ENCODE results near the gene RBPJL. TPM values are rescaled to one million over a fixed set of nuclear protein-coding genes. Genes with fewer than 3 reads are reported as not detected.

The RBPJL gene
- total RNA-seq, 1 experiment from 2014 or later: not detected

DNA sequence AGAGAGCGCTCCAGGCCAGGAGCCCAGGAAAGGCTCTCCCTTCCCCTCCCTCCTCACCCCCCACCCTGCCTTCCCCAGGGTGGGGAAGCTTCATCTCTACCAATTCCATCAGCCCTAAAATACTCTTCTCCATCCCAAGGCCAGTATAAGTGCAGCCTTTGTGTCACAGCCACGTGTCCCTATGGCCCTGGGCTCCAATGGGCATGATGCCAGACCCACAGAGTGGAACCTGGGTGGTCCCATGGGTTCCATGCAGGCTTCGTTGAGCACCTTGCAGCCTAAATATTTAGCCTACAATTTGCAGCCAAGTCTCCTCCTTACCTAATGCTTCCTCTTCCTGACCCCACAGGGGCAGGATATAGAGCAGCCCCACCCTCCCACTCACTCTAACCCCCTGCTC, 2.4 kb downstream of the RBPJL start:
- Histone ChIP-seq H4K20me1 (ENCODE audit: insufficient read depth) (no peaks in the 10 kb centered on the region), H3K9ac (ENCODE audit: low read length) (no peak overlapping the region), H3K9me2 (ENCODE audit: insufficient read depth) (no peaks in the 10 kb centered on the region), H3K4me2 (ENCODE audit: low read length) (no peak overlapping the region), H3K4me1 (ENCODE audit: control insufficient read depth in 1 of 2, insufficient read depth in 2 of 2, low read length in 2 of 2) (peaks cover 4 to 20% of the 10 kb centered on the region in 2 experiments; a peak in 3 of 4 replicates), H3K4me3 (replicated peaks in 1 of 2; ENCODE audit: low read depth in 1 of 2, low read length in 2 of 2) (no peak overlapping the region), H2AFZ (ENCODE audit: low read depth, low read length, poor library complexity, severe bottlenecking) (no peak overlapping the region), H3K27ac (ENCODE audit: low read depth, low read length) (no peak overlapping the region), H3K79me2 (ENCODE audit: insufficient read depth, low read length) (no peaks in the 10 kb centered on the region), H3K36me3 (ENCODE audit: control insufficient read depth in 1 of 2, insufficient read depth in 2 of 2, low read length in 2 of 2) (no peaks in the 10 kb centered on the region), H3K9me3 (ENCODE audit: control insufficient read depth in 1 of 2, insufficient read depth in 1 of 2, low read depth in 1 of 2, low read length in 2 of 2) (no peaks in the 10 kb centered on the region), H3K27me3 (ENCODE audit: insufficient read depth, low read length) (no peaks in the 10 kb centered on the region)
- RAD21 ChIA-PET (ENCODE audit: low non-redundant PET in 1 of 2, low total read pairs in 2 of 2, uncharacterized antibody in 2 of 2, unreplicated experiment in 2 of 2): no interaction called here
- ATAC-seq (no peak), DNase-seq (ENCODE audit: low read depth, low spot score) (no peak)
- CTCF ChIA-PET: interaction anchor here (1.0 to 1.9 kb wide), 2 partner anchors 8 to 462 kb away, joined by 3 to 5 read pairs; no protein-coding TSS in a partner anchor
- POLR2A ChIA-PET: no interaction called here
- TF ChIP-seq ZFX (IDR thresholded peaks at IDR 0.05) (no peak), TCF7L2 (IDR thresholded peaks at IDR 0.05; ENCODE audit: borderline replicate concordance, extremely low read depth, insufficient read depth, insufficient read length) (no peak), CEBPB (IDR thresholded peaks at IDR 0.05; ENCODE audit: low read depth) (no peak), EZH2phosphoT487 (IDR thresholded peaks at IDR 0.05; ENCODE audit: borderline replicate concordance) (no peak), ZNF274 (IDR thresholded peaks at IDR 0.05; ENCODE audit: low read depth, low read length) (no peak), POLR2A (IDR thresholded peaks at IDR 0.05; ENCODE audit: borderline replicate concordance, extremely low read depth, insufficient read depth, insufficient read length) (no peak), POLR2AphosphoS5 (IDR thresholded peaks at IDR 0.05; ENCODE audit: low read depth, low read length) (no peak), CBX3 (IDR thresholded peaks at IDR 0.05; ENCODE audit: low read depth) (no peak), EZH2 (IDR thresholded peaks at IDR 0.05) (no peak), SP1 (IDR thresholded peaks at IDR 0.05; ENCODE audit: low read depth) (no peak), RAD21 (IDR thresholded peaks at IDR 0.05; ENCODE audit: low read depth) (no peak), SIN3A (IDR thresholded peaks at IDR 0.05; ENCODE audit: low read depth) (no peak), YY1 (IDR thresholded peaks at IDR 0.05; ENCODE audit: extremely low read depth, insufficient replicate concordance, low read depth, low read length) (no peak), EGR1 (IDR thresholded peaks at IDR 0.05; ENCODE audit: low read depth) (no peak), SRF (IDR thresholded peaks at IDR 0.05; ENCODE audit: low read depth) (no peak)
- TF ChIP-seq, protein P1, sequence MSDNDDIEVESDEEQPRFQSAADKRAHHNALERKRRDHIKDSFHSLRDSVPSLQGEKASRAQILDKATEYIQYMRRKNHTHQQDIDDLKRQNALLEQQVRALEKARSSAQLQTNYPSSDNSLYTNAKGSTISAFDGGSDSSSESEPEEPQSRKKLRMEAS (IDR thresholded peaks at IDR 0.05): no peak
- TF ChIP-seq, protein P2, sequence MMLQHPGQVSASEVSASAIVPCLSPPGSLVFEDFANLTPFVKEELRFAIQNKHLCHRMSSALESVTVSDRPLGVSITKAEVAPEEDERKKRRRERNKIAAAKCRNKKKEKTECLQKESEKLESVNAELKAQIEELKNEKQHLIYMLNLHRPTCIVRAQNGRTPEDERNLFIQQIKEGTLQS (IDR thresholded peaks at IDR 0.05): no peak
- TF ChIP-seq, protein P3, sequence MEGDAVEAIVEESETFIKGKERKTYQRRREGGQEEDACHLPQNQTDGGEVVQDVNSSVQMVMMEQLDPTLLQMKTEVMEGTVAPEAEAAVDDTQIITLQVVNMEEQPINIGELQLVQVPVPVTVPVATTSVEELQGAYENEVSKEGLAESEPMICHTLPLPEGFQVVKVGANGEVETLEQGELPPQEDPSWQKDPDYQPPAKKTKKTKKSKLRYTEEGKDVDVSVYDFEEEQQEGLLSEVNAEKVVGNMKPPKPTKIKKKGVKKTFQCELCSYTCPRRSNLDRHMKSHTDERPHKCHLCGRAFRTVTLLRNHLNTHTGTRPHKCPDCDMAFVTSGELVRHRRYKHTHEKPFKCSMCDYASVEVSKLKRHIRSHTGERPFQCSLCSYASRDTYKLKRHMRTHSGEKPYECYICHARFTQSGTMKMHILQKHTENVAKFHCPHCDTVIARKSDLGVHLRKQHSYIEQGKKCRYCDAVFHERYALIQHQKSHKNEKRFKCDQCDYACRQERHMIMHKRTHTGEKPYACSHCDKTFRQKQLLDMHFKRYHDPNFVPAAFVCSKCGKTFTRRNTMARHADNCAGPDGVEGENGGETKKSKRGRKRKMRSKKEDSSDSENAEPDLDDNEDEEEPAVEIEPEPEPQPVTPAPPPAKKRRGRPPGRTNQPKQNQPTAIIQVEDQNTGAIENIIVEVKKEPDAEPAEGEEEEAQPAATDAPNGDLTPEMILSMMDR (IDR thresholded peaks at IDR 0.05 in 2 of 3, conservative IDR thresholded peaks at IDR 0.05 in 1 of 3; ENCODE audit: borderline replicate concordance in 1 of 3, insufficient read depth in 1 of 3, low read depth in 2 of 3, low read length in 2 of 3): no peak
- TF ChIP-seq, protein P4, sequence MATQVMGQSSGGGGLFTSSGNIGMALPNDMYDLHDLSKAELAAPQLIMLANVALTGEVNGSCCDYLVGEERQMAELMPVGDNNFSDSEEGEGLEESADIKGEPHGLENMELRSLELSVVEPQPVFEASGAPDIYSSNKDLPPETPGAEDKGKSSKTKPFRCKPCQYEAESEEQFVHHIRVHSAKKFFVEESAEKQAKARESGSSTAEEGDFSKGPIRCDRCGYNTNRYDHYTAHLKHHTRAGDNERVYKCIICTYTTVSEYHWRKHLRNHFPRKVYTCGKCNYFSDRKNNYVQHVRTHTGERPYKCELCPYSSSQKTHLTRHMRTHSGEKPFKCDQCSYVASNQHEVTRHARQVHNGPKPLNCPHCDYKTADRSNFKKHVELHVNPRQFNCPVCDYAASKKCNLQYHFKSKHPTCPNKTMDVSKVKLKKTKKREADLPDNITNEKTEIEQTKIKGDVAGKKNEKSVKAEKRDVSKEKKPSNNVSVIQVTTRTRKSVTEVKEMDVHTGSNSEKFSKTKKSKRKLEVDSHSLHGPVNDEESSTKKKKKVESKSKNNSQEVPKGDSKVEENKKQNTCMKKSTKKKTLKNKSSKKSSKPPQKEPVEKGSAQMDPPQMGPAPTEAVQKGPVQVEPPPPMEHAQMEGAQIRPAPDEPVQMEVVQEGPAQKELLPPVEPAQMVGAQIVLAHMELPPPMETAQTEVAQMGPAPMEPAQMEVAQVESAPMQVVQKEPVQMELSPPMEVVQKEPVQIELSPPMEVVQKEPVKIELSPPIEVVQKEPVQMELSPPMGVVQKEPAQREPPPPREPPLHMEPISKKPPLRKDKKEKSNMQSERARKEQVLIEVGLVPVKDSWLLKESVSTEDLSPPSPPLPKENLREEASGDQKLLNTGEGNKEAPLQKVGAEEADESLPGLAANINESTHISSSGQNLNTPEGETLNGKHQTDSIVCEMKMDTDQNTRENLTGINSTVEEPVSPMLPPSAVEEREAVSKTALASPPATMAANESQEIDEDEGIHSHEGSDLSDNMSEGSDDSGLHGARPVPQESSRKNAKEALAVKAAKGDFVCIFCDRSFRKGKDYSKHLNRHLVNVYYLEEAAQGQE (IDR thresholded peaks at IDR 0.05; ENCODE audit: low read depth): no peak
- intact Hi-C loops (cut with micrococcal nuclease): no loop called here
- no TSS peak for BruUV-seq (replicated peaks)
